HG02588 (cell line): Measurements from ENCODE around the gene FAM107A.
A peak's percentile ranks its signal among the peaks of the same experiment; 100 is the strongest.
"Not testable (repeated sequence)": the region's sequence is repeated elsewhere in the genome, so short reads cannot be mapped to it uniquely, and the experiment has no call there.

ENCODE experiments used
- ATAC-seq: cut with Tn5 transposase; IDR thresholded peaks from one replicate; pipeline ENCODE4 v1.9.1; 2021; ENCODE audit warnings: mild to moderate bottlenecking, moderate library complexity; ENCODE audit not compliant: unreplicated experiment

FAM107A gene

DNA sequence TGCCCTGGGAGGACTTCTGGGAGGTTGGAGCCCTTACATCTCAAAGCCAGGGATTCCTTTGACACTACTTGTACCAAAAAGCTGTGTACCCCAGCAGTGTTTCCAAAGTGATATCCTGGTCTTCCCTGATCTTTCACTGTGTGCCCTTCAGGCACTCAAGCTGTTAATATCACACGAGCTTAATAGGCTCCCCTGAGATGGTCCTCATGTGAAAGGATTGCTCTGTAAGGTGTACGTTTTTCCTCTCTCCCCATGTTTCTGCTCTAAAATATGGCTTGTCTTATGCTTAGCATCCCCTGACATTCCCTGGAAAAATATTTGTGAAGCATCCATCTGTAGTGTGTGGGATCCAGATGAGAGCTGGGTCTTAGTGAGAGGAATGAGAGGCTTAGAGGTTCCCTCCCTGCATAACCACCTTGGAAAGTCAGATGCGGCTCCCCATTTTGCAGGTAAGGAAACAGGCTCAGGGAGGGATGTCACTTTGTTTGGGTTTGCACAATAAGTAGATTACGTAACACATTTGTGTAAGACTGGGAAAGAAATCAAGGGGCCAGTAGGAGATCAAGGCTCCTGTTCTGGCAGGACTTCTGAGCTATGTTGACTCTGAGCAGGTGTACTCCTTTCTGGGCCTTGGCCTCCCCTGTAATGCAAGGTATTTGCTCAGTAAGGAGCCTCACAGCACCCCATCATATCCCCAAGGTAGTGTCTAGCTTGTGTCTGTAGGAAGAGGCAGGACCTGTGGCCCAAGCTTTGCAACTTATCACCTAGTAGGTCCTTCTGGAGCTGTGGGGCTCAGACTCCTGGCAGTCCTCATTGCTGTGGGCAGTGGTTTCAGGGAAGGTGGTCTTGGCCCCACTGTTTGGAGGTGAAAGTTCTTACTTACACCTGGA lies 39.5 kb downstream of the FAM107A start:
- no peak for ATAC-seq

DNA sequence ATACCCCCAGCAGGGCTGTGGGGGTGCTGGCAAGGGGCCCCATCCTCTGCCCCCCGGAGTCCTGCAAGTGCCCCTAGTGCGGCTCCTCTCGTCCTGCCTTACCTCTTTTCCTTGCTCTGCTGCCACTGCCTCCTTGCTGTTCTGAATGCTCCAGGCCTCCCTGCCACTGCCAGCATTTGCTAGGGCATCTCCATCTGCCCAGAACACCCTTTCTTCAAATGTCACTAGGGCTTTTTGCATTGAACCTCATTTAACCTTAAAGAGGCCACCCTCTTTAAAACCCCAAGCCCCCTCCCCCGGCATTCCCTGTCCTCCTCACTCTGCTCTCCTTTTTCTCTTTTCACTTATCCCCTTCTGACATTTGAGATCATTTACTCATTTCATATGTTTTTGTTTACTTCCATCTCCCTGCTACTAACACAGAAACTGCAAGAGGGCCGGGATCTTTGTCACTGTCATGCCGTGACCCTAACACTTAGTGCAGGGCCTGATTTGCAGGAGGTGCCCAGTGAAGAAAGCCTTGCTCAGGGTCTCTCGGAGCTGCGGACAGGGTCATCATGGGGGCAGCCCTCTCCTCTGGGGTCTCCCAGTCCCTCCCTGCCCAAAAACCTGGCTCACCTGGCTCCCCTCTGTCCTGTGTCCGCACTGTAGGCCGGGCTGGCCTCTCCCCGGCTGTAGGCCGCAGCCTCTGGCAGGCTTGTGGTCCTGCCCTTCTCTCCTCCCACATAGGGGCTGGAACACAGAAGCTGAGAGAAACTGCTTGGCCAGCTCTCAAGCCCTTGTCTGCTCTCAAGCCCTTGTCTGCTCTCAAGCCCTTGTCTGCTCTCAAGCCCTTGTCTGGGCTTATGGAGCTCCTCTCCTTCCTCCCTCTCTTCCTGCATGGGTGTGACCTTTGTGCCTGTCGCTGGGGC lies 40.4 kb downstream of the FAM107A start, which contains the start of gene ACOX2:
TSS of gene ACOX2 (minus strand) at position 690 of the 911 bp plus-strand sequence. CDS start 2,084 bp downstream, outside the sequence.
- no peak for ATAC-seq

DNA sequence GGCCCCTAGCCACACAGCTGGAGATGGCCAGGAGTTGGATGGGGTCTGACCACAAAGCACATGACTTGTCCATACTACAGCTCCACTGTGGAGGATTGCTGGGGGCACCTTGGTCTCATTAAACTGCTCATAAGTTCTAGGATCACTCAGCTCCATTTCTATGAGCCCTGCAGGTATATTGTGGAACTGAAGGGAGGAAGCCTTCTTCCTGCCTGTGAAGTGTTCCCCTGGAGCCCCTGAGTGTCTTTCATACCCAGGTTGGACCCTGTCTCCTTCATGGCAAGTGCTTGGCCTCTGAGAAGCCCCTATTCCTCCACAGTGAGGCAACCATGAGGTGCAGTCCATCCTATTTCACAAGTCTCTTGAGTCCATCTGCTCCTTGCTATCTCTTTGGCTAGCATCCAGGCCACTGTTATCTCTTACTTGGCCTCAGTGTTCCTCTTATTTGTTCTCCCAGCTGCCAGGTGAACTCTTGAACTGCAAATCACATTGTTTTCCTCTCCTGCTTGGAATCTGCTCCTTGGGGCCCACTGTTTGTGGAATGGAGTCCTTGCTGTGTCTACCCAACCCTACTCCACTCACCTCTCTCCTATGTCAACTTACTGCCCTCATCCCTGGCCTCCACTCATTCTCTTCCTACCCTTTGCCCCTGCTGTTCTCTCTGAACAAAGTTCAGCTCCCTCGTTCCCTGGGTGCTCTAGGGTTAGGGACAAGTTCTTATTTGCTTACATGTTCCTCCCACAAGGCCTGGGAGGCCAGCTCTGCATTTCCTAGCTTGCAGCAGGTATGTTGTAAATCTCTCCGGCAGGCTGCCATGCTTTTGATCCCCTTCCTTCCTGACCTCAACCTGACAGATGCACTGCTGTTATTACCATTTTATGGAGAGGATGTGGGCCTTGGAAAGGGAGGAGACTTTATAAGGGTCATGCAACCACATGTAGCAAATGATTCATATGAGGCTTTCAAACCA lies 41.4 kb downstream of the FAM107A start:
- no peak for ATAC-seq

DNA sequence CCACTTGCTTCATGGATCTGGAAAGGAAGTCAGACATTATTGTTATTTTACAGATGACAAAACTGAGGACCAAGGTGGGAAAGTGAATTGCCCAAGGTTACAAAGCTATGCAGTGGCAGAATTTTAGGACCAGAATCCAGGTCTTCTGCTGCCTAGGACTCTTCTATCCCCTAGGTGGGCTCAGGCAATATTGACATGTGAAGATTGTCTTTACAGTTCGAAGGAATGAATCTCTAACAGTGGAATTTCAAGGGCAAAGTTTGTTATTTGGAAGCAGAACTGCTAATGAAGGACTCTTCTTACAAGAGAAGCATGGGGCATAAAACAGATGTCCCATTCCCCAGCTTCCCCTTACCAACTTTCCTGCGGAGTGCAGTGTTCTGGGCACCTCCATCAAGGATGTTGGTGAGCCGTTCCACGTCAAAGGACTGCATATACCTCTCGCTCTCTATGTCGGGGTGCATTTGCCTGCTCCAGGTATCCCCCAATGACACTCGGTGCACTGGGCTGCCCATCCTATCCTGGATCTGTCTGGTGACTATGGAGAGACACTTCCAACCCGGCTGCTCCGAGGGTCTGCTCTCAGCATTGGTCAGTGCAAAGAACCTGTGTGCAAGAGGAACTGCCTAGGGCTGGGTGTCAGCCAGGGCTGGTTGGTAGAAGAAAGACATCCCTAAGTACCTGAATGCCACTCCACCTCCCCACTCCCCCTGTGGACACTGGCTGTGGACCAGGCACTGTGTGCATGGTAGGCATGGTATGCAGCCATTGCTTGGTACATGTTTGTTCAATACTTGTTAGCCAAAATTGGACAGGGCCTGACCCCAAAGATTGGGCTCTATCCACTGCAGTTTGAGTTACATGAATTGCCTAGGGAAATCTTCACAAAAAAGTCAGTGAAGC lies 42.3 kb downstream of the FAM107A start:
- no peak for ATAC-seq

DNA sequence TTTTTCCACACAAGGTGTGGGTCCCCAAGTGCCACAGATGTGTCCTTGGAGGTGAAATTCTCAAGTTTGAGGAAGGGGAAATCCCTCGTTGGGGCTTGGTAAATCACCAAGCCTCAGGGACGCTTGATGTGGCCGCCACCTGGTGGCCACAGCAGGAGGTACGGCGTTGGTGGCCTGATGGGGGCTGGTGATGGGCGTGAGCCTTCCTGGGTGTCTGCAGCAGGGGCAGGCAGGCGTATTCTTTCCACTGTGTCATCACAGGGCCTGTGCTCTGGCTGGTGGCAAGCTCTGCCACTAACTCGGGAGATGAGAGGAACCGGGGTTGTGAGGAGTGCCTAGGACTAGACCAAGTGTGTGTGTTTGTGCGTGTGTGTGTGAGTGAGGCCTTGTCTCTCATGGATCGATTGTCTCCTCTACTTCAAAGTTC lies 44.4 kb downstream of the FAM107A start:
- ATAC-seq, result peak; percentile 92

DNA sequence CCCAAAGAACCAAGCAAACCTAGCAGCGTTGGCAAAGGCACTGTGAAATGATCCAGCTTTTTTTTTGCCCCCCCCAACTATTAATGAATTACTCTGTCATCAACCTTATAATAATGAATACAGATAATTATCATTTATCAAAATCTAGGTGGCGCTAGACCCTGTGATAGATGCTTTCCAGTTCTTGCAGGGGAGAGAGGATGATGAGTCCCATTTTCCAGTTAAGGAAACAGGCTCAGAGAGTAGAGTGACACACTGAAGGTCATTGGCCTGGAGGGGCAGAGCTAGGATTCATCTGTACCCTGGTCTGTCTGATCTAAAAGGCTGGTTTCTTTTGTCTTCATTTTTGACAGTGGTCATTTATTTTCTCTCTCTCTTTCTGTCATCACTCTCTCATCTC lies 45.2 kb downstream of the FAM107A start:
- ATAC-seq, result no peak

DNA sequence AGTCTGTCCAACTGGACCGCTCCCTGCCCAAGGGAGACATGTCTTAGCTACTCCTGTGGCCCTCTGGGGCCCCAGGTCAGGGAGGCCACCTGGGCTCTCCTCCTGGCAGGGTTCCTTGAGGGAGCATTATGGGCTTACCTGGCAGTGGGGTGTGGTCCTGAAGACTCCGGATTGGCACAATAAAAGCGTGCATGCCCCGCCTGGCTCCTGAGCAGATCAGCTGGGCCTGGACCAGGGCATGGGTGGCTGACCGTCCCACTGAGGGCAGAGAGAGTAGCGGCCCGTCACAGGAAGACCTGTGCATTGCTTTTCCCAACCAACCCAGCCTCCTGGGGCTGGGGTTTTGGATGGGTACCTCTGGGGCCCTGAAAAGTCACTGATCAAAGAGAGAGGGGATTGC lies 45.6 kb downstream of the FAM107A start:
- no peak for ATAC-seq

DNA sequence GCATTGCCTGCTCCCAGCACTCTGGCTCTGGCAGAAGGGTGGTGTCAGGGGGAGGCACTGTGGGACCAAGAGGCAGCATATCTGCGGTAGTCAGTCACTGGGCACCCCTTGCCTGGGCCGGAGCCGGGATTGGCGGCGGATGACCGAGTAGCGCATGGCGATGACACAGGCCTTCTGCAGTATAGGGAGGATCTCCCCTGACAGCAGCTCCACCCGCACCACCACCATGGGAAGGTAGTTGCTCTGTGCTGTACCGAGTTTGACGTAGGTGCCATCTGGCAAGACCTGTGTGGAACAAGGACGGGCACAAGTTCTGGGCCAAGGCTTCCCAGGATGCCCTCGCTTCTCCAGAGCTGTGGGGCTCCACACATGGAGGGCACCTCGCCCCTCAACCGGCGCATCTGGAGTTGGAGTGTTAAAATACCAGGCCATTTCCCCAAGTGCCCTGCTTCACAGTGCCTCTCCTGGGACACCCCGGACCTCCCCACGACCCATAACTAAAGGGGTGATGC lies 46.8 kb downstream of the FAM107A start:
- no peak for ATAC-seq

DNA sequence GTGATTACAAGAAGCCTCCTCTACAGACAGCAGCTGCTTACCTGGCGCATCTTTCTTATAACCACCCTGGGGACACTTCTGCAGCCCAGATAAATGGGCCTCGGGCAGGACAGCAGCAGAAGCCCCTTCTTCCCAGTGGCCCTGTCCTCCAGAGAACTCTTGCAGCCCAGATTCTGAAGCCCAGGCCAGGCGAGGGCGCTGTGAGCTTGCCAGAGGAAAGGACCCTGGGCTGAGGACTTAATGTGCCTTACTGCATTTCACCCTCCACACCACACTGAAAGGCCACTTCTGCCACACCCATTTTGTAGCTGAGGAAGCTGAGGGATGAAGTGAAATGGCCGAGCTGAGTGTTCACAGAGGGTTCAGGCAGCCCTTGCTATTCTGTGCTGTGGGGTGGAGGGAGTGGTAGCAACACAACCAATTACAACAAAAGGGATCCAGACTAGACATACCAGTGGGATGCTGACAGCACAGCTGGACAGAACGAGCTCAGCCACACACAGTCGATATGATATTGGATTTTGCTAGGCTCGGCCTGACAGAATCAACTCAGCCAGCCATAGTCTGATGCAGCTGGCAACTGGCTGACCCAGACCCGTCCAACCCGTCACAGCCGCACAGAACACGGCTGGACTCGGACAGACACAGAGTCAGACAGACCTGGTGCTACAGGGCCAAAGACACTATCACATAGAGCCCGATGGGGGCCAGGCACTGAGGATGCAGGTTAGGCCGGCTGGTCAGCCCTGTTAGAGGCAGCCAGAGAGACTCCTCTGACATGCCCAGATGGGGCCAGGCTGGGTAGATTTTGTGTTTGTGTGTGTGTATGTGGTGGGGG lies 47.5 kb downstream of the FAM107A start:
- ATAC-seq, result no peak

DNA sequence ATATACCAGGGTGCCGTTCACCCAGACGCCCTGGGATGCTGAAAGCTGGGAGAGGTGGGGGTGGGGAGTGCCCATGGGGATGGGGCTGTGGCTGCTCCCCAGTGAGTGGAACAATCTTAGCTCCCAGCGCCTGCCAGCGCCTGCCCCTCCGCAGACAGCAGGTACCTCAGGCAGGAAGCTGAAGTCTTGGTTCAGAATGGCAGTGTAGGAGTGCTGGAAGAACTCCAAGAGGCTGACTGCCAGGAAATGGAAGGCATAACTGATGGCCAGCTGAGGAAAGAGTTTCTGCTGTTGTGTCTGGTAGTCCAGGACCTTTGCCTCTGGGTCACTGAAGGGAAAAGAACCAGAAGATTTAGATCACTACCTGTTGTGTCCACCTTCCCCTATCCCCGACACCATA lies 48.6 kb downstream of the FAM107A start:
- ATAC-seq, result no peak

DNA sequence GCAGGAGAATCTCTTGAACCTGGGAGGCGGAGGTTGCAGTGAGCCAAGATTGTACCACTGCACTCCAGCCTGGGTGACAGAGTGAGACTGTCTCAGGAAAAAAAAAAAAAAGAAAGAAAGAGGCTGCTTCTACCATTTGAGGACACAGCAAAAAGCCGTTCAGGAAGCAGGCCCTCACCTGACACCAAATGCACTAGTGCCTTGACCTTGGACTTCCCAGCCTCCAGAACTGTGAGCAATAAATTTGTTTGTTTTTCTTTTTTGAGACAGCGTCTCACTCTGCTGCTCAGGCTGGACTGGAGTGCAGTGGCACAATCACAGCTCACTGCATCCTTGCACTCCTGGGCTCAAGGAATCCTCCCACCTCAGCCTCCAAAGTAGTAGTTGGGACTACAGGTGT lies 49.8 kb downstream of the FAM107A start:
- ATAC-seq, result not testable (repeated sequence)

DNA sequence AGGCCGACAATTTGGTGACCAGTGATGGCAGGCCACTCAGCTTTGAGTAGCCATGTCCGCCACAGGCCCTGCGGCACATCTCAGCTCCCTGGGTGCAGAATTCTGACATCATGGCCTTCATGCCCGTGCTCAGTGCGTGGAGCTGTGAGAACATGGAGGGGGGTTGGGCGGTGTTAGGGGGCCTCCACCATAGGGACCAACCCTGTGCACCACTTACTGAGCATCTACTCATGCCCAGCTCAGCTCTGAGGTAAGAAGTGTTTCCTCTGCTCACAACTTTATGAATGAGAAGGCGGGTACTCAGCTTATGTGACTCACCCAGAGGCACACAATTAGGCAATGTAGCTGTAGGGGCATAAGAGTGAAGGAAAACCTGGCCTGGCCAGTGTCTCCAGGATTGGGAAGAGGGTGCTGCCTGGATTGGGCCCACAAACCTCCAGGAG lies 50.7 kb downstream of the FAM107A start:
- ATAC-seq, result no peak

DNA sequence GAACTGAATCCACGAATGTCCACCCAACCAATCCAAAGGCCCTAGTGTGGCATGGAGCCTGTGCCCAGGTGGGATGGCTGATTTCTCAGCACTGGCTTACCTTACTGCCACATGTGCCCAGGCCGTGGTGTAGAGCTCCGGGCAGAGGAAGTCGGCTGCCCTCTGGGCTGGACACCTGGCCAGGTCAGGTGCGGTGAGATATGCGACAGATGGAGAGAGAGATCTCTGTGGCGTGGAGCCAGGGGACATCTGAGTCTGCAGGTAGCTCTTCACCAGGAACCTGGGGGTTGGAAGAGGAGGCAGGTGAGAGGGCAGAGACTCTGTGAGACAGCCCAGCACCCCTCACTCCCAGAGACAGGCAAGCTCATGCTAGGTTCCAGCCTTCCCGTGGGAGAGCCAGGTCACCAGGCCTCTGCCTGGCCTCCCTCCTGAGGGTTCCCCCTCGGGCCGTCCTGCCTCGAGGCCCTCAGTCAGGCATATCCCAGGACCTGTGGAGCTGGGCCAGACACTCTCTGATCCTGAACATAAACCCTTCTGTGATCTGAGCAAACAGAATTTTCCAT lies 52.8 kb downstream of the FAM107A start:
- no peak for ATAC-seq

DNA sequence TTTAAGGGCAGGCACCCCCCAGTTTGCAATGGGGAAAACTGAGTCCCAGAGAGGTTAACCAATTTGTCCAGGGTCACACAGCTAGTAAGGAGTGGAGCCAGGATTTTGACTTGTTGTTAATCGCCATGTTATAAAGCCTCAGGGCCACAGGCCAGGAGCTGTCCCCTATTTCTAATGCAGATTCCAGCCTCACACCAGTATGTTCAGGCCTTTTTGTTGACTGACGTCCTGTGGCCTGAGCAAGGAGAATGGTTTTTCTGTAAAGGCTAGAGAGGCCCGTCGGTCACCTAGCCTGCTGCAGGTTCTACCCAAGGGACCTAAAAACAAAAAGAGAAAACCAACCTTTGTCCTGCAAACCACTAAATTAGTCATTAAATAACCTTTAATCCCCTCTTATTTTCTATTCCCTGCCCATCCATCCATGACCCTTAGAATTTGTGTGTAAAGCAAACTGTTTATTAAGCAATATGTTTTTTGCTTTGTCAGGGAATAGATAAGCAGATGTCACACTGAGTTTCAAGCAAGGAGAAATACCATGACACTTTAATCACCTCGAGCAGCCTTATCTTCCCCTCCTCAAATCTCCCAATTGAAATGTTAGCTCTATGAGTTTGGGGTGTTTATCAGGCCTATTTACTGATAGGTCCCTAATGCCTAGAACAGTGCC lies 54.3 kb downstream of the FAM107A start:
- no peak for ATAC-seq

DNA sequence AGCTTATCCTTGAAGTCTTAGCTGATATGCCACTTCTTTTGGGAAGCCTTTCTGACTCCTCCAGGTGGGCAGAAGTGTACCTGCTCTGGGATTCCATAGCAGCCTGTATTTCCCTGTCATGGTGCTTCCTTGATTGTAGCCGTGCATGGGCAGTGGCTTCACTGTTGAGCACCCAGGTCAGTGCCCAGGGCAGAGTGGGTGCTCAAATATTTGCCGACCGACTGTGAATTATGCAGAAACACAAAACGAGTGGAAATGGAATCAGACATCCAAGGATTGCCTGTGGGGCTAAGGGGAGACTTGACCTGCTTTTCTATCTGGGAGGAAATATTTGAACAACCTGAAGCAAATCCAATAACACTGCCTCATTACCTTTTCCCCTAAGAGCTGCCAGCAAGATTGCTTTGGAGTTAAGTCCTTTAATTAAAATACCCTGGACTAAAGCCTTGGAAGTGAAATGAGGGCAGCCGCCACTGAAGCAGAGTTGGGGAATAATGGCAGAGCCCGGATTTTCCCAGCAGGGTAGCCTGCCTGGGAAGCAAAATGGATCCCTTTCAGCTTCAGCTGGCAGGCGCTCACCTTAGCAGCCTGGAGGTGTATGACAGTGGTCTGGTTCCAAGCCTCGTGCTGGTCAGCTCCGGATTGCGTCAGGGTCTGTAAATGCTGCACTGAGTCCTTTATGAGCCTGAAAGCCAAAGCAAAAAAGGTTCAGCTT lies 55.1 kb downstream of the FAM107A start:
- ATAC-seq, result no peak

DNA sequence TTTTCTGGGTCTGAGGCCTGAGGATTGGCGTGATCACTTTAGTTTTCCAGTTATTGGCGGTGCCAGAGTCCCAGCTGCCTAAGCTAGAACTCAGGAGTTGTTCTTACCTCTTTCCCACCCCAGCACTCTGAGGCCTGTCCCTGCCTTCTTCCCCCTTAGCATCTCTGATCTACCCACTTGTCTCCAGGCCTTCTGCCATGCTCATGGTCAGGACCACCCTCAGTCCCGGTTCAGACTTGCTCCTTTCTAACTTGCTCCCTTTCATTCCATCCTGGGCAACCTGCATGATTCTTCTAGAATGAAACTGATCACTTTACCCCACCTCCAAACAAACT lies 55.9 kb downstream of the FAM107A start:
- no peak for ATAC-seq
